A549 (cell line): ENCODE results near the gene PEX14. TPM values are rescaled to one million over a fixed set of nuclear protein-coding genes. Genes with fewer than 3 reads are reported as not detected.

Experiments used
- ATAC-seq, 2 experiments: fragments of 200-7000 bp in 1 of 2; fragments of >200 bp in 1 of 2; cut with Nextera tagmentation in 1 of 2; cut with Tn5 transposase in 1 of 2; 3 replicates each; pipeline versions ENCODE4 v1.8.0 to v1.9.1; 2018 to 2020; ENCODE audit warnings: mild to moderate bottlenecking in 1 of 2, moderate library complexity in 1 of 2
- CTCF ChIA-PET: fragments of 300-600 bp; sonication (Branson Sonifier 250); formaldehyde crosslinking; extraction: SDS; loops from one replicate; lab custom pipeline; 2021; ENCODE audit warnings: antibody characterized with exemption, inconsistent platforms; lab: Yijun Ruan, JAX
- POLR2A ChIA-PET: fragments of 350-600 bp; formaldehyde crosslinking; extraction: SDS; loops from one replicate; lab custom pipeline; 2021; ENCODE audit warnings: antibody characterized with exemption, inconsistent platforms; lab: Yijun Ruan, JAX
- DNase-seq, 2 experiments: peaks; one replicate each; pipeline versions ENCODE4 v3.0.0 to v3.0.0-alpha.2; 2011 to 2016; ENCODE audit warnings: low read depth in 1 of 2, low spot score in 1 of 2
- FAIRE-seq: peaks from 2 replicates; lab custom pipeline; 2011; peaks lifted over from hg19 to GRCh38; lab: Jason Lieb, UNC
- H3K27ac ChIP-seq, 2 experiments: fragments of >200 bp; sonication (Bioruptor Twin); formaldehyde crosslinking; 3 replicates each; pipeline ENCODE4 v1.5.1; 2016 to 2017
- H3K4me1 ChIP-seq: fragments of >200 bp; sonication (Bioruptor Twin); formaldehyde crosslinking; 3 replicates; pipeline ENCODE4 v1.6.1; 2016
- H3K4me2 ChIP-seq: fragments of >200 bp; sonication (Bioruptor Twin); formaldehyde crosslinking; 3 replicates; pipeline ENCODE4 v1.6.1; 2016
- H3K4me3 ChIP-seq: fragments of >200 bp; sonication (Bioruptor Twin); formaldehyde crosslinking; 3 replicates; pipeline ENCODE4 v1.5.1; 2016
- H3K9me3 ChIP-seq: fragments of >200 bp; sonication (Bioruptor Twin); formaldehyde crosslinking; 3 replicates; pipeline ENCODE4 v1.6.1; 2016
- CBX8 ChIP-seq: fragments of 200-600 bp; sonication (generic); IDR thresholded peaks from 2 replicates; pipeline ENCODE4 v1.6.1; 2016
- CHD2 ChIP-seq: fragments of 150-350 bp; IDR thresholded peaks from 2 replicates; pipeline ENCODE4 v1.6.1; 2014; ENCODE audit warnings: low read length; ENCODE audit not compliant: partially characterized antibody
- CHD4 ChIP-seq: fragments of 200-600 bp; sonication (generic); IDR thresholded peaks from 2 replicates; pipeline ENCODE4 v1.6.1; 2016; ENCODE audit warnings: antibody characterized with exemption, mild to moderate bottlenecking, borderline replicate concordance
- ESRRA ChIP-seq: fragments of 150-350 bp; IDR thresholded peaks from 2 replicates; pipeline ENCODE4 v1.6.1; 2014; ENCODE audit warnings: mild to moderate bottlenecking, low read length, borderline replicate concordance
- FOSL2 ChIP-seq, 2 experiments: fragments of 450-650 bp in 1 of 2; fragments of >200 bp in 1 of 2; sonication (Bioruptor Twin) in 1 of 2; formaldehyde crosslinking; IDR thresholded peaks; 2 replicates each; pipeline versions ENCODE4 v1.5.0 to v1.6.1; 2016 to 2020; ENCODE audit warnings: mild to moderate bottlenecking in 1 of 2, moderate library complexity in 1 of 2
- FOXS1 ChIP-seq: fragments of 250-450 bp; sonication (Bioruptor Pico); IDR thresholded peaks from 2 replicates; pipeline ENCODE4 v1.5.0; 2020; ENCODE audit warnings: mild to moderate bottlenecking, moderate library complexity
- KDM5A ChIP-seq: fragments of 200-600 bp; sonication (generic); IDR thresholded peaks from 2 replicates; pipeline ENCODE4 v1.6.1; 2016; ENCODE audit warnings: antibody characterized with exemption, mild to moderate bottlenecking
- MAFK ChIP-seq: fragments of 450-650 bp; IDR thresholded peaks from 2 replicates; pipeline ENCODE4 v1.6.1; 2014; ENCODE audit not compliant: partially characterized antibody
- MYC ChIP-seq: IDR thresholded peaks from 2 replicates; pipeline ENCODE4 v1.6.1; 2012; ENCODE audit warnings: mild to moderate bottlenecking, inconsistent platforms, low read length, improper control_type of control experiment, borderline replicate concordance
- NFE2L2 ChIP-seq: fragments of 150-350 bp; conservative IDR thresholded peaks from 2 replicates; pipeline ENCODE4 v1.6.1; 2014; ENCODE audit warnings: low read length
- NPAS2 ChIP-seq: fragments of 250-450 bp; sonication (Bioruptor Pico); IDR thresholded peaks from 2 replicates; pipeline ENCODE4 v1.8.0; 2022; ENCODE audit warnings: mild to moderate bottlenecking, moderate library complexity, borderline replicate concordance
- PHF8 ChIP-seq: fragments of 200-600 bp; sonication (generic); IDR thresholded peaks from 2 replicates; pipeline ENCODE4 v1.6.1; 2016; ENCODE audit warnings: low read depth, mild to moderate bottlenecking, antibody characterized with exemption, moderate library complexity, borderline replicate concordance
- RAD21 ChIP-seq, 2 experiments: fragments of >200 bp in 1 of 2; sonication (Bioruptor Twin) in 1 of 2; formaldehyde crosslinking in 1 of 2; IDR thresholded peaks in 1 of 2; conservative IDR thresholded peaks in 1 of 2; 2 replicates in 1 of 2; 3 replicates in 1 of 2; pipeline ENCODE4 v1.6.1; 2012 to 2018; ENCODE audit warnings: inconsistent platforms in 1 of 2
- RARB ChIP-seq: fragments of 250-450 bp; sonication (Bioruptor Pico); IDR thresholded peaks from 2 replicates; pipeline ENCODE4 v1.8.0; 2021; ENCODE audit warnings: mild to moderate bottlenecking, moderate library complexity
- RFX5 ChIP-seq: fragments of 450-650 bp; IDR thresholded peaks from 2 replicates; pipeline ENCODE4 v1.7.1; 2014; ENCODE audit warnings: antibody characterized with exemption, mild to moderate bottlenecking, moderate library complexity
- RNF2 ChIP-seq: fragments of 200-600 bp; sonication (generic); IDR thresholded peaks from 2 replicates; pipeline ENCODE4 v1.6.1; 2016; ENCODE audit warnings: low read depth, mild to moderate bottlenecking, antibody characterized with exemption, moderate library complexity, borderline replicate concordance
- SMC3 ChIP-seq: fragments of >200 bp; sonication (Bioruptor Twin); formaldehyde crosslinking; IDR thresholded peaks from 3 replicates; pipeline ENCODE4 v1.6.1; 2018; ENCODE audit warnings: inconsistent platforms
- TP53 ChIP-seq: fragments of 250-450 bp; sonication (Bioruptor Pico); IDR thresholded peaks from 2 replicates; pipeline ENCODE4 v1.5.0; 2021; ENCODE audit warnings: mild to moderate bottlenecking, moderate library complexity
- ZC3H11A ChIP-seq: fragments of 450-650 bp; IDR thresholded peaks from 2 replicates; pipeline ENCODE4 v1.6.1; 2014; ENCODE audit warnings: antibody characterized with exemption, mild to moderate bottlenecking
- ZNF302 ChIP-seq: fragments of 250-450 bp; sonication (Bioruptor Pico); IDR thresholded peaks from 2 replicates; pipeline ENCODE4 v1.9.0; 2021; ENCODE audit warnings: inconsistent platforms, mild to moderate bottlenecking, moderate library complexity
- WGBS: methylation state at CpG from one replicate; pipeline ENCODE4 v1.1.6; 2017; ENCODE audit errors: missing lambda C conversion rate; 5-methylcytosine and 5-hydroxymethylcytosine counted together
- polyA plus RNA-seq, 4 experiments: library from polyadenylated mRNA; depleted of rRNA in 3 of 4; stranded (reverse); fragments of >200 nt; fragmentation: RNase III in 1 of 4; extraction: RNeasy Plus Mini Kit Qiagen cat#74134 plus additional on column Dnase treatment in 1 of 4; gene quantifications; 2 replicates in 3 of 4; 3 replicates in 1 of 4; pipeline ENCODE4 v1.2.3, GENCODE V29; 2011 to 2017
- TF ChIP-seq, protein P1 (sequence below): IDR thresholded peaks from 2 replicates; pipeline ENCODE4 v1.6.1; 2012; ENCODE audit warnings: low read depth, borderline replicate concordance
- TF ChIP-seq, protein P2 (sequence below): IDR thresholded peaks from 2 replicates; pipeline ENCODE4 v1.6.1; 2012
- TF ChIP-seq, protein P3 (sequence below): fragments of 250-450 bp; sonication (Bioruptor Pico); IDR thresholded peaks from 2 replicates; pipeline ENCODE4 v1.5.0; 2021; ENCODE audit warnings: mild to moderate bottlenecking, moderate library complexity, borderline replicate concordance
- TF ChIP-seq, protein P4 (sequence below): fragments of 150-350 bp; IDR thresholded peaks from 2 replicates; pipeline ENCODE4 v1.6.1; 2014; ENCODE audit warnings: low read depth, mild to moderate bottlenecking, low read length
- TF ChIP-seq, protein P5 (sequence below): fragments of >200 bp; sonication (Bioruptor Twin); formaldehyde crosslinking; IDR thresholded peaks from 3 replicates; pipeline ENCODE4 v1.5.1; 2016

Gene PEX14
- polyA plus RNA-seq, 2 of the 4 experiments (the other 2 are of a cell fraction) = 7.7 to 15.0 TPM

DNA sequence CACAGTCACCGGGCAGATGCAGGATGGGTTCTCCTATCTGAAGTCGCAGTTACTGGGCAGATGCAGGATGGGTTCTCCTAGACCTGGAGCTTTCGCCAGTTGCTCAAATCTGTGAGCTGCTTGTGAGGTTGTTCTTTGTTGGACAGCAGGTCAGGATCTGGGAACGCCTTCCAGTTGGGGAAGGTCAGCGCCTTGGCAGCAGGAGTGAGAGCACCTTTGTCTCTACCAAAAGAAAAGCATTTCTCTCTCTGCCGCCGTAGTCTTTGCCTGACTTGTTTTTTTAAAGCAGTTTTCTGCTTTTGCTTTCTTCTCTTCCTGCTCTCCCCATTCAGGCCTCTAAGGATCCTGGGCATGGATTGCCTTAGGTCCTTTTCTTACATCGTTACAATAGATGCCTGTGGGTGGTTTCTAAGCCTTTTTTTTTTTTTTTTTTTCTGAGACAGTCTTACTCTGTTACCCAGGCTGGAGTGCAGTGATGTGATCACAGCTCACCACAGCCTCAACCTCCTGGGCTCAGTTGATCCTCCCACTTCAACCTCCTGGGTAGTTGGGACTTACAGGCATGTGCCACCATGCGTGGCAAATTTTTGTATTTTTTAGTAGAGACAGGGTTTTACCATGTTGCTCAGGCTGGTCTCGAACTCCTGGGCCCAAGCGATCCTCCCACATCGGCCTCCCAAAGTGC, 15.7 kb downstream of the PEX14 start:
- Histone ChIP-seq H3K4me3 (no peak overlapping the region), H3K4me1 (peaks cover 8% of the 10 kb centered on the region; the same call in 2 of the 3 replicates), H3K9me3 (no peaks in the 10 kb centered on the region), H3K27ac (no peak overlapping the region)
- 95% methylated on average over 12 of the region's 12 CpGs for WGBS
- no peak for TF ChIP-seq NFE2L2
- TF ChIP-seq MAFK = no peak
- no peak for TF ChIP-seq ESRRA
- TF ChIP-seq ZNF302 (CRISPR knock-in tag) = no peak
- TF ChIP-seq, protein P1, sequence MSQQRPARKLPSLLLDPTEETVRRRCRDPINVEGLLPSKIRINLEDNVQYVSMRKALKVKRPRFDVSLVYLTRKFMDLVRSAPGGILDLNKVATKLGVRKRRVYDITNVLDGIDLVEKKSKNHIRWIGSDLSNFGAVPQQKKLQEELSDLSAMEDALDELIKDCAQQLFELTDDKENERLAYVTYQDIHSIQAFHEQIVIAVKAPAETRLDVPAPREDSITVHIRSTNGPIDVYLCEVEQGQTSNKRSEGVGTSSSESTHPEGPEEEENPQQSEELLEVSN = no peak
- TF ChIP-seq FOXS1 (CRISPR knock-in tag) = no peak
- no peak for TF ChIP-seq CHD4
- TF ChIP-seq, protein P2, sequence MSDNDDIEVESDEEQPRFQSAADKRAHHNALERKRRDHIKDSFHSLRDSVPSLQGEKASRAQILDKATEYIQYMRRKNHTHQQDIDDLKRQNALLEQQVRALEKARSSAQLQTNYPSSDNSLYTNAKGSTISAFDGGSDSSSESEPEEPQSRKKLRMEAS = no peak
- TF ChIP-seq, protein P3, sequence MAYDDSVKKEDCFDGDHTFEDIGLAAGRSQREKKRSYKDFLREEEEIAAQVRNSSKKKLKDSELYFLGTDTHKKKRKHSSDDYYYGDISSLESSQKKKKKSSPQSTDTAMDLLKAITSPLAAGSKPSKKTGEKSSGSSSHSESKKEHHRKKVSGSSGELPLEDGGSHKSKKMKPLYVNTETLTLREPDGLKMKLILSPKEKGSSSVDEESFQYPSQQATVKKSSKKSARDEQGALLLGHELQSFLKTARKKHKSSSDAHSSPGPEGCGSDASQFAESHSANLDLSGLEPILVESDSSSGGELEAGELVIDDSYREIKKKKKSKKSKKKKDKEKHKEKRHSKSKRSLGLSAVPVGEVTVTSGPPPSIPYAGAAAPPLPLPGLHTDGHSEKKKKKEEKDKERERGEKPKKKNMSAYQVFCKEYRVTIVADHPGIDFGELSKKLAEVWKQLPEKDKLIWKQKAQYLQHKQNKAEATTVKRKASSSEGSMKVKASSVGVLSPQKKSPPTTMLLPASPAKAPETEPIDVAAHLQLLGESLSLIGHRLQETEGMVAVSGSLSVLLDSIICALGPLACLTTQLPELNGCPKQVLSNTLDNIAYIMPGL (CRISPR knock-in tag) = no peak
- TF ChIP-seq KDM5A = no peak
- no peak for TF ChIP-seq ZC3H11A
- TF ChIP-seq FOSL2 (IDR thresholded peaks at IDR 0.05) = no peak
- no peak for TF ChIP-seq FOSL2 (CRISPR knock-in tag; IDR thresholded peaks at IDR 0.05)
- TF ChIP-seq PHF8 = no peak
- no peak for TF ChIP-seq CHD2
- TF ChIP-seq RARB = no peak
- TF ChIP-seq, all 56 proteins: peak for 0
- ChIA-PET POLR2A (interaction anchor here (0.7 kb wide), 1 partner anchor 105 kb away, joined by 4 read pairs; no protein-coding TSS in a partner anchor), CTCF (interaction anchor here (1.0 to 5.7 kb wide), 3 partner anchors 15 to 377 kb away, joined by 3 to 70 read pairs (median 59); partner anchors contain the start of gene CENPS)
- no peak overlapping the region for H3K4me2 ChIP-seq
- no peak for ATAC-seq
- no peak for DNase-seq
- FAIRE-seq = no peak

DNA sequence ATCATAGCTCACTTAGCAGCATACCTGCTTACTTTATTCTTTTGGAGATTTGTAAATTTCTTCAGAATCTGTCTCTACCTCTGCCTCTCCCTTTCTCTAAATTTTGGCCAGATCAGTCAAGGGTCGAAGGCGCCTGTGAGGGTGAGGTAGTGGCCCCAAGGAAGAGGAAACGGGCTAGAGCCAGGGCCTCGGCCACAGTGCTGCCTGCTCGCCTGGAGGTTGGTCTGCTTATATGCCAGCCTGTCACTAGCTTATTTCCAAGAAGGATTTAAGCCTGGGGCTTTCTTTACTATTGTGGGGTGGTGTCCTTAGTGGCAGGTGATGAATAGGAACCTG, 19.6 kb downstream of the PEX14 start:
- DNase-seq = no peak
- ChIA-PET POLR2A (interaction anchor here (1.9 kb wide), 1 partner anchor 64 kb away, joined by 6 read pairs; the partner anchor contains the start of gene CENPS), CTCF (interaction anchor here (0.5 to 5.7 kb wide), 41 partner anchors 9 to 868 kb away, joined by 3 to 70 read pairs (median 4); partner anchors contain the start of gene CENPS)
- ATAC-seq = peak; percentile 51 to 68; a peak in 4 of 6 replicates
- Histone ChIP-seq H3K4me1 (peaks cover 5% of the 10 kb centered on the region; the same call in 2 of the 3 replicates), H3K4me2 (peak overlapping the region; percentile 79; the same call in 2 of the 3 replicates), H3K4me3 (no peak overlapping the region), H3K27ac (peak overlapping the region in 1 of 2 experiments; percentile 15; a peak in 1 of 6 replicates), H3K9me3 (no peaks in the 10 kb centered on the region)
- 86% methylated on average over 5 of the region's 5 CpGs for WGBS
- no peak for FAIRE-seq
- no peak for TF ChIP-seq NPAS2
- no peak for TF ChIP-seq TP53 (CRISPR knock-in tag)
- TF ChIP-seq, all 56 proteins: peak for 0

DNA sequence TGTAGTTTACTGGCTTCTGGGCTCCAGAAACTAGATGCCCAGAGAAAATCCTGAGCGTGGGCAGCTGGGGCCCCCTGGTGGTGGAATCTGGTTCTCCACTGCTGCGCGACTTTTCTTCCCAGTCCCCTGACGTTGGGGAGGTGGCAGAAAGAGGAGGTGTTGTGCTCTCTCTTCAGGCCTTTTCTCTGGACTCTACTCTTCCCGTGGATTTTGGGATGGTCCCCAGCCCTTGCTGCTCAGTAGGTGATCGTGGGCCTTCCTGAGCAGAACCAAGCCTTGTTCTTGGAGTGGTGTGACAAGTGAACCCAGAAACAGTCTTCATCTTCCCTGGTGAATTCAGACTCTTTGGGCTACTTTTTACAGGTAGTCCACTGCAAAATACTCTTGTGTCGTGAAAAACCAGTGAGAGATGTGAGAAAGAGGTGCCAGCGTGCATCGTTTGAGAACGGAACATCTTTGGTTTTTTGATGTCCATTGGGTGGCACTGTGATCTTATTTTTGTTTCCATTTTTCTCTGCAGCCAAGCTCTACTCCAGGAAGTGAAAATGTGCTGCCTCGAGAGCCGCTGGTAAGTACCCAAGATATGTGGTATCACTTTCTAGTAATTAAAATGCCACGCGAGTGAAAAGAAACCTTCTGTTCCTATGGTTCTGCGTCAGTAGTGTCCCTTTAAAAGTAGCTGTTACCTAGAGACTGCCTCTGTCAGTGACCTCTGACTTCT, 20.2 kb downstream of the PEX14 start:
- peak overlapping the region; percentile 21 to 74; a peak in 5 of 6 replicates for H3K27ac ChIP-seq
- peak overlapping the region; percentile 79 for H3K4me2 ChIP-seq
- H3K4me1 ChIP-seq = peaks cover 5% of the 10 kb centered on the region; the same call in 1 of the 3 replicates
- DNase-seq (peak; percentile 47 to 76), ATAC-seq (peak; percentile 85 to 94), FAIRE-seq (no peak)
- 7% methylated on average over 15 of the region's 15 CpGs for WGBS
- no peak overlapping the region; the same call in 2 of the 3 replicates for H3K4me3 ChIP-seq
- POLR2A ChIA-PET = interaction anchor here (1.9 kb wide), 1 partner anchor 64 kb away, joined by 6 read pairs; the partner anchor contains the start of gene CENPS
- H3K9me3 ChIP-seq = no peaks in the 10 kb centered on the region
- CTCF ChIA-PET = interaction anchor here (0.5 to 5.7 kb wide), 44 partner anchors 9 to 542 kb away, joined by 3 to 70 read pairs (median 4); partner anchors contain the start of genes CENPS and CORT
- TF ChIP-seq RNF2 (no peak), RFX5 (no peak), KDM5A (peak; percentile 49; the same call in 1 of the 2 replicates), MYC (no peak), CBX8 (no peak), RAD21 (conservative IDR thresholded peaks at IDR 0.05 in 1 of 2, IDR thresholded peaks at IDR 0.05 in 1 of 2) (peak; percentile 72 to 79), MAFK (no peak), SMC3 (peak; percentile 50; the same call in 2 of the 3 replicates)
- TF ChIP-seq, protein P4, sequence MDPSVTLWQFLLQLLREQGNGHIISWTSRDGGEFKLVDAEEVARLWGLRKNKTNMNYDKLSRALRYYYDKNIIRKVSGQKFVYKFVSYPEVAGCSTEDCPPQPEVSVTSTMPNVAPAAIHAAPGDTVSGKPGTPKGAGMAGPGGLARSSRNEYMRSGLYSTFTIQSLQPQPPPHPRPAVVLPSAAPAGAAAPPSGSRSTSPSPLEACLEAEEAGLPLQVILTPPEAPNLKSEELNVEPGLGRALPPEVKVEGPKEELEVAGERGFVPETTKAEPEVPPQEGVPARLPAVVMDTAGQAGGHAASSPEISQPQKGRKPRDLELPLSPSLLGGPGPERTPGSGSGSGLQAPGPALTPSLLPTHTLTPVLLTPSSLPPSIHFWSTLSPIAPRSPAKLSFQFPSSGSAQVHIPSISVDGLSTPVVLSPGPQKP = no peak
- TF ChIP-seq, protein P5, sequence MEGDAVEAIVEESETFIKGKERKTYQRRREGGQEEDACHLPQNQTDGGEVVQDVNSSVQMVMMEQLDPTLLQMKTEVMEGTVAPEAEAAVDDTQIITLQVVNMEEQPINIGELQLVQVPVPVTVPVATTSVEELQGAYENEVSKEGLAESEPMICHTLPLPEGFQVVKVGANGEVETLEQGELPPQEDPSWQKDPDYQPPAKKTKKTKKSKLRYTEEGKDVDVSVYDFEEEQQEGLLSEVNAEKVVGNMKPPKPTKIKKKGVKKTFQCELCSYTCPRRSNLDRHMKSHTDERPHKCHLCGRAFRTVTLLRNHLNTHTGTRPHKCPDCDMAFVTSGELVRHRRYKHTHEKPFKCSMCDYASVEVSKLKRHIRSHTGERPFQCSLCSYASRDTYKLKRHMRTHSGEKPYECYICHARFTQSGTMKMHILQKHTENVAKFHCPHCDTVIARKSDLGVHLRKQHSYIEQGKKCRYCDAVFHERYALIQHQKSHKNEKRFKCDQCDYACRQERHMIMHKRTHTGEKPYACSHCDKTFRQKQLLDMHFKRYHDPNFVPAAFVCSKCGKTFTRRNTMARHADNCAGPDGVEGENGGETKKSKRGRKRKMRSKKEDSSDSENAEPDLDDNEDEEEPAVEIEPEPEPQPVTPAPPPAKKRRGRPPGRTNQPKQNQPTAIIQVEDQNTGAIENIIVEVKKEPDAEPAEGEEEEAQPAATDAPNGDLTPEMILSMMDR = peak; percentile 79
